Measurements from ENCODE around the gene ALG9.

The ALG9 gene, protein sequence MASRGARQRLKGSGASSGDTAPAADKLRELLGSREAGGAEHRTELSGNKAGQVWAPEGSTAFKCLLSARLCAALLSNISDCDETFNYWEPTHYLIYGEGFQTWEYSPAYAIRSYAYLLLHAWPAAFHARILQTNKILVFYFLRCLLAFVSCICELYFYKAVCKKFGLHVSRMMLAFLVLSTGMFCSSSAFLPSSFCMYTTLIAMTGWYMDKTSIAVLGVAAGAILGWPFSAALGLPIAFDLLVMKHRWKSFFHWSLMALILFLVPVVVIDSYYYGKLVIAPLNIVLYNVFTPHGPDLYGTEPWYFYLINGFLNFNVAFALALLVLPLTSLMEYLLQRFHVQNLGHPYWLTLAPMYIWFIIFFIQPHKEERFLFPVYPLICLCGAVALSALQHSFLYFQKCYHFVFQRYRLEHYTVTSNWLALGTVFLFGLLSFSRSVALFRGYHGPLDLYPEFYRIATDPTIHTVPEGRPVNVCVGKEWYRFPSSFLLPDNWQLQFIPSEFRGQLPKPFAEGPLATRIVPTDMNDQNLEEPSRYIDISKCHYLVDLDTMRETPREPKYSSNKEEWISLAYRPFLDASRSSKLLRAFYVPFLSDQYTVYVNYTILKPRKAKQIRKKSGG

DNA sequence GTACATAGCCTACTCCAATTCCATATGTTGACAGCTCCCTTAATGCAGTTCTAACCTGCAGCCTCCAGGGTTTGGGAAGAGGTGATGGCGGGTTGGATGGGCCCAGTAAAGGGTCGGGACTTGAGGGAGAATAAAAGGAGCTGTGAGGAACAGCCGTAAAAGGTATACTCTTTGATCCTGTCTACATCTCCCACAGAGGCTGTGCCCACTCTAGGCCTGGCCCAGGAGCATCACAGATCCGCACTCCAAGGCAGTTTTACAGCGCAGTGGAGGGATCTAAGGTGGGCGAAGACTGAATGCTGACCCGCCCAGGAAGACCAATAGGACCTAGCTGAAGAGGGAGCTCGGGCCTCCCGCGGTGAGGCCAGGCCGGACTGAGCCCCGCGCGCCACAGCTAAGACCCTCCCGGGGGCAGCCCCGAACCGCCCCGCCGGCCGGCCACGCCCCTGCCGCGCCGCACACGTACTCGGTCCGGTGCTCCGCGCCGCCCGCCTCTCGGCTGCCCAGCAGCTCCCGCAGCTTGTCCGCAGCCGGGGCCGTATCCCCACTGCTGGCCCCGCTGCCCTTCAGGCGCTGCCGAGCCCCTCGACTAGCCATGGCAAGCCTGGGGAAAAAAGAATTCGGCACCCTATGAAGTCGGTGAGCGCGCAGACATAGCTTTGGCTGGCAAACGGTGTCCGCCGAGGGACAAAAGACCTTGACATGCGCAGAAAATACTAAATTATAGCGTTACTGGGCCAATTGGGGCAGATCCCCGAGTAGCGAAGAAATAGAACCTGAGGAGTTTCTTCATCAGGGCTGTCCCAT lies at the start of gene ALG9:
TSS of gene ALG9 (minus strand) at position 696 of the 807 bp plus-strand sequence. CDS start at position 597, 99 bp downstream.
- peak; percentile 59 to 95 (median 75) for DNase-seq (ENCODE audit: low read depth in 2 of 3, low spot score in 2 of 3)

DNA sequence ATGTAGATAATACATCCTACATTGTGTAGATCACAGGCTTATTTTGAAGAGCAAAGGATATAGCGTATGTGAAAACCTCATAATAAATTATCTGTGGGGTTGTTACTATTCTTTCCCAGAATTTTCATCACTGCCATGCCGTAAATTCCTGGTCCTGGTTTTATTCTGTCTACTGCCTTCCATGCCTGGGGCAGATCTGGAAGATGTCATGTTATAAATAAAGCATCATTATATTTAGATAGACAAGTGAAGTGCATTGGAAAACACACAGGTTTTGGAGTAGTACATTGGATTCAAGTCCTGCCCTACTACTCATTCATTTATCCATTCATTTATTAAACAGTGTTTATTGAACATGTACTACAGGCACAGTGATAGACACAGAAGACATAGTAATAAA lies 49.5 kb upstream of the ALG9 start:
- DNase-seq (ENCODE audit: low read depth in 2 of 3, low spot score in 2 of 3): no peak

DNA sequence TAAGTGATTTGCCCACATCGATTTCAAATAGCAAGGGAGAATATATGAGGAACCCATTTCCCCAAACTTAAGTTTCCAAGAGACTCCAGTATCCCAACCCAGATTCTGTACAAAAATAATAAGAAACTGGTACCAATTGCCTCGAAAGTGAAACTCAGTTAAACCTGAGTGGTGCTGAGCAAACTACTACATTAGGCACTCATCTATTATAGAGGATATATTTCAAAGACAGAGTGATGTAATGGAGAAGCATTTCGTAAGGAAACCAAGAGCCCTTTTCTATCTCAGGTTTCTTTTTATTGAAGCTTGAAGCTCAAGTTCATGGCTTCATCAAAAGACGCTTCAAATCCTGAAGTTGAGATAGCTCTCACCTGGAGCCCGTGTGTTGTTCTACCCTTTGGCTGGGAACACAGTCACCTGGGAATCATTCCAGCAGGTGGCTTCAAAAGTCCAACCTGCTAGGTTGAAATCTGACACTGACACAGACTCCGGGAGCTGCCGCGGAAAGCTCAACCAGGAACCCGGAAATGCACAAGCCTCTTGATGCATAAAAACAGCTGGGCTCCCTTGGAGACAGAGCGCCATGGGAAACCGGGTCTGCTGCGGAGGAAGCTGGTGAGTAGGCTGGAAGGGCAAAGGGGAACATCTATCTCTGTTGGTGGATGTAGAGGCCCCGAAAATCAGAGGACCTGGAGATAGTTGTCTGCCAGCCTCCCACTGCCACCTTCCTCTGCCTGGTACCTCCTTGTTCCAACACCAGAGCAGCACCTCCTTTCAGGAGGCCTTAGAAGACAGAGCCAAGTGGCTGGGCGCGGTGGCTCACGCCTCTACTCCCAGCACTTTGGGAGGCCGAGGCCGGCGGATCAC lies 47.2 kb upstream of the ALG9 start, which contains the start of gene C11orf52:
TSS of gene C11orf52 (plus strand) at position 524 of the 867 bp plus-strand sequence. CDS start at position 584, 60 bp downstream.
- no peak for DNase-seq (ENCODE audit: low read depth in 2 of 3, low spot score in 2 of 3)

DNA sequence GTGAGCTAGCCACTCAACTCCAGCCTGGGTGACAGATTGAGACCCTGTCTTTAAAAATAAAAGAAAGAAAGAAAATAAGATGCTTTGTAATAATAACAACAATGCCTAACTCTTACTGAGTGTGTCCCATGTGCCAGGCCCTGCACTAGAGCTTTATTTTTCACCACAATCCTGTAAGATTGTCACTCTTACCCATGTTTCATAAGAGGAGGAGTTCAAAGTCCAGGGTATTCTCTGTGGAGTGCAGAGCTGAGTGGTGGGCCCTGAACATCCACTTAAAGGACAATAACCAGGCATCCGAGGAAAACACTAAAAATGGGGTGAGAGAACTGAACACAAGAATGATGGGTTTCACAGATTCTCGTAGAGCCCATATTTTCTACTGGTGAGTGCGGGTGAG lies 46.4 kb upstream of the ALG9 start:
- DNase-seq (ENCODE audit: low read depth in 2 of 3, low spot score in 2 of 3): no peak

DNA sequence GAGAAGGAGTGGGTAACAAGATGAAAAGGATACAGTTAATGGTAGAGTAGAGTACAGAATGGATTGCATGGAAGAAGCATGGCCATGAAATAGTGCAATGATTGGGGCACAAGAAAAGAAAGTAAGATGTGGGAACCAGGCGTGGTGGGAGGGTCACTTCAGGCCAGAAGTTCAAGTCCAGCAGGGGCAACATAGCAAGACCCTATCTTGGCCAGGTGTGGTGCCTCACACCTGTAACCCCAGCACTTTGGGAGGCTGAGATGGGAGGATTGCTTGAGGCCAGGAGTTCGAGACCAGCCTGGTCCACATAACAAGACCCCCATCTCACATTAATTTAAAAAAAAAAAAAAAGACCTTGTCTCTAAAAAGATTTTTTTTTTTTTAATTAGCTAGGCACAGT lies 45.9 kb upstream of the ALG9 start:
- DNase-seq (ENCODE audit: low read depth in 2 of 3, low spot score in 2 of 3): no peak

- DNase-seq (ENCODE audit: low read depth in 2 of 3, low spot score in 2 of 3): no peak
Observed at GRCh38 chr11:111916768-111917167, 45.4 kb upstream of the ALG9 start.

GRCh38 chr11:111913997-111914396 lies 42.6 kb upstream of the ALG9 start:
- no peak for DNase-seq (ENCODE audit: low read depth in 2 of 3, low spot score in 2 of 3)

DNA sequence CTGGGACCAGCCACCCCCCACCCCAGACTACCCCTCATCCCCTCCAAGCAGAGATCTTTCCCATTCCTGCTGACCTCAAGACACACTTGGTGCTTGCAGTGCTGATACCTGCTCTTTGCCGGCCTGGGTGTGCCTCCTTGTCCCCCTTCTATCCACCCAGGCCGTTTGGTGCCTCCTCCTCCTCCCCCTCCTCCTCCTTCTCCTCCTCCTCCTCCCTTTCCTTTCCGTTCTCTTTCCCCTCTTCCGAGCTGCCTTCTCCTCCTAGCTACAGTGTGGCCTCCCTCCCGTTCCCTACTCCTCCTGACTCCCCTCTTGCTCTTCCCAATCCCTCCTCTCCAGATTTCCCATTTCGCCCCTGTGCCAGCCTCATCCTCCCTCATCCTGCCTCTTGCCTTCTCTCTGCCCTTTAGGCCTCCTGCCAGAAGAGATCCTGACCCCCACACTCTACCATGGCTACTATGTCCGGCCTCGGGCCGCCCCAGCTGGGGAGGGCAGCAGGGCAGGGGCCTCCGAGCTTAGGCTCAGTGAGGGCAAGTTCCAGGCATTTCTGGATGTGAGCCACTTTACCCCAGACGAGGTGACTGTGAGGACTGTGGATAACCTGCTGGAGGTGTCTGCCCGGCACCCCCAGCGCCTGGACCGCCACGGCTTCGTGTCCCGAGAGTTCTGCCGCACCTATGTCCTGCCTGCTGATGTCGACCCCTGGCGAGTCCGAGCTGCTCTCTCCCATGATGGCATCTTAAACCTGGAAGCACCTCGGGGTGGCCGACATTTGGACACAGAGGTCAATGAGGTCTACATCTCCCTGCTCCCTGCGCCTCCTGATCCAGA lies 41.9 kb upstream of the ALG9 start:
- no peak for DNase-seq (ENCODE audit: low read depth in 2 of 3, low spot score in 2 of 3)

- DNase-seq (ENCODE audit: low read depth in 2 of 3, low spot score in 2 of 3): no peak
Observed at GRCh38 chr11:111912535-111912934, 41.2 kb upstream of the ALG9 start, which contains the start of gene HSPB2. Gene HSPB2, plus strand, starts transcription at chr11:111912734. Its CDS starts 96 bp downstream, at chr11:111912830.

DNA sequence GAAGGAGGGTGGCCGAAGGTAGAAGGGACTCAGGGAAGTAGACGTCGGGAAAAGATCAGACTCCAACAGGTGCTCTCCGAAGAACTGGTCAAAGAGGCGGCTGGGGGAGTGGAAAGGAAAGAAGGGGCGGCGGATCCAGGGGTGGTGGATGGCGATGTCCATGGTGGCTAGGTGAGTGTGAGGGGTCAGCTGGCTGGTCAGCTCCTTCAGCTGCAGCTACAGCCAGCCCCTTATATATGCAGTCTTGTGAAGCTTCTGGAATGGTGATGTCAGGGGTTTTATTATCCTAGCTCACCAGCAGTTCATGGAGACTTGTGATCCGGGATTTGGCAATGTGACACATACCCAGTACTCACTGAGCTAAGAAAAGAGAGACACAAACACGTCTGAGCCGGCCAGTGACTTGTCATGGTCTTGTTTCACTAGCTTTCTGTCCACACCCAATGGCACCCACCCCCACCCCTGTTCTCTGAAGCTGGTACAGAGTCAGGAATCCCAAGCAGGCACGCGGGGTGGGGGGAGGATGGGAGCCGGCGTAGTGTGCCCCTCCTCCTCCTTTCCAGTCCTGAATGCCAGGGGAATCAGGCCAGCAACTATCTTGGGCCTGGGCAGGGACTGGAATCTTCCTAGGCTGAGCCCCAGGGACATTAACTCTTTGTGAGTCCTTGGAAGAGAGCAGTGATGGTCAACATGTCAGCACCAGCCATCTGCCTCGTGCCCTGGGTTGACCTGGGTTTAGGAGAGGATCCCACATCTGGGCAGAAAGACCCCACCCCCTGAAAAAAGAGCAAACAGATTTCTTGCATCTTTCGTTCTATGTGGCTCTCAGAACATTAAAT lies 40.4 kb upstream of the ALG9 start, which contains the start of gene CRYAB:
TSS of gene CRYAB (minus strand) at position 208 of the 839 bp plus-strand sequence. CDS start at position 162, 46 bp downstream.
- DNase-seq (ENCODE audit: low read depth in 2 of 3, low spot score in 2 of 3): no peak

DNA sequence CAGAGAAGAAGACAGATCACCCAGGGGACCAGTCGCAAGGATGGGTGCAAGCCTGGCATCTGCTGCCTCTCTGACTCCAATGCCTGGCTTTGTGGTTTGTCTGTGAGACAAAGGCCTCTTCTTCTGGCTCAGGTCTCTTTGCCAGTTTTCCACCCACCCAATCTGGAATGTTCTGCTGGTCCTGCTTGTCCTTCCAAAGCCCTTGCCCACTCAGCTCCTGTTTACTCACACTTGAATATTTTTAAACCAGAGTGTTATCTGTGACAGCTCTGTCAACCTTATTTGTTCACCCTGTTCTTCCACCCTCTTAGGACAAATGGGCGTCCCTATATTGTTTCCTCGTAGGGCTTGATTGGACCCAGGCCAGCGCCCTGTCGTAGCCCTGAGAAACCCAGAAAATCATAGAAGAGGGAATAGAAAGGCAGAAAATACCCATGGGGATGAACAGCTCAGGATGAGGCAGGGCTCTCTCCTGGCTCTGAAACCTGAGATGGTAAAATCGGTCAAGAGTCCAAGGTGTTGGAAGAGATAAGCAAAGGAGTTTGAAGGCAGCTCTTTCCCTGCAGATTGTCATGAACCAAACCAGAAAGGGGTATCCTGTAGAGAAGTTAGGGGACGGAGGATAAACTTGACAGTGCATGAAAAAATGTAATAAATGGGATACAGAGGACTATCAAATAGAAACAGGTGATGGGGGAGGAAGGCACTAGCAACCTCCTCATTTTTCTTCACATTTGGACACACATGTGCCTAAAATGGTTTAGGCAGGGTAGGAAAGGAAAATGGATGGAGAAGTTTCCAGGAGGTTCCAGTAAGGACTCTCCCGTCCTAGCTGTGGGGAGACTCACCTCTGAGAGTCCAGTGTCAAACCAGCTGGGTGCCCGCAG lies 39.5 kb upstream of the ALG9 start:
- DNase-seq (ENCODE audit: low read depth in 2 of 3, low spot score in 2 of 3): no peak

GRCh38 chr11:111909378-111909777 lies 38.0 kb upstream of the ALG9 start:
- no peak for DNase-seq (ENCODE audit: low read depth in 2 of 3, low spot score in 2 of 3)

- DNase-seq (ENCODE audit: low read depth in 2 of 3, low spot score in 2 of 3): no peak
Observed at GRCh38 chr11:111908639-111909305, 37.4 kb upstream of the ALG9 start.

DNA sequence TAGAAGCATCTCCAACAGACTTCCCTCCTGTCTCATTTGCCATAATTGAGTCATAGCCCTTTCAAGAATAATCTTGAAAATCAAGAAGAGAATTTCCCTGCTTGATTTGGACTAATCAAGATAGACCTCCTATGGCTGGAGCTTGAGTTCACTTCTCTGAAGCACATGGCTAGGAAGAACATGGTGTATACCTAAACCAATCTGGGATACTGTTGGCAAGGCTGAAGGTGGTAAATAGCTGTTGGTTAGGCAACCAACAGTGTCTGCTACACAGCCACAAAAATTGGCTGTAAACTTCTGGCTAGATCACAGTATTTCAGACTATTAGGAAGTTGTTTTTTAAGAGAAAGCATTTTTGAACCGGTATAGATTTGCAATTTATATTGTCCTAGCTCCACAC lies 35.3 kb upstream of the ALG9 start:
- no peak for DNase-seq (ENCODE audit: low read depth in 2 of 3, low spot score in 2 of 3)

GRCh38 chr11:111905411-111905810 lies 34.0 kb upstream of the ALG9 start:
- DNase-seq (ENCODE audit: low read depth in 2 of 3, low spot score in 2 of 3): no peak

DNA sequence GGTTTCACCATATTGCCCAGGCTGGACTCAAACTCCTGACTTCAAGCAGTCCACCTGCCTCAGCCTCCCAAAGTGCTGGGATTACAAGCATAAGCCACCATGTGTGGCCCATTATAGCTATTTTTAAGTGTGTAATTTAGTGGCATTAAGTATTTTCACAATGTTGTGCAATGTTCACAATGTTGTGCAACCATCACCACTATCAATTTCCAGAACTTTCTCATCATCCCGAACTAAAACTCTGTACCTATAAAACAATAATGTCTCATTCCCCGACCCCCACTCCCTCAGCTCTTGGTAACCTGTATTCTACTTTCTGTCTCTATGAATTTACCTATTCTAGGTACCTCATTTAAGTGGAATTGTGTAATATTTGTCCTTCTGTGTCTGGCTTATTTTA lies 15.5 kb upstream of the ALG9 start:
- DNase-seq (ENCODE audit: low read depth in 2 of 3, low spot score in 2 of 3): no peak

GRCh38 chr11:111886032-111886431 lies 14.7 kb upstream of the ALG9 start:
- no peak for DNase-seq (ENCODE audit: low read depth in 2 of 3, low spot score in 2 of 3)

All from activated CD8-positive, alpha-beta memory T cell treated with anti-CD3 and anti-CD28 coated beads for 48 hours (primary cell).